ENCODE results near the gene SMLR1. TPM values are rescaled to one million over a fixed set of nuclear protein-coding genes. Genes with fewer than 3 reads are reported as not detected.

SMLR1 gene
- total RNA-seq, 1 experiment from 2014 or later = not detected

Other genes starting within 250 kb of the SMLR1 start
- gene EPB41L2, start 235.8 kb downstream of the SMLR1 start, total RNA-seq (2021; ENCODE audit: unreplicated experiment) = 74.8 TPM

Data from HCT116 (cell line).